IMR-90 (cell line): ENCODE results near the gene CIAO3.

ENCODE experiments used
- CEBPB ChIP-seq: IDR thresholded peaks from 2 replicates; pipeline ENCODE4 v1.6.1; 2012; ENCODE audit warnings: low read depth, low read length, improper control_type of control experiment
- CTCF ChIP-seq: conservative IDR thresholded peaks from 2 replicates; pipeline ENCODE4 v1.5.1; 2012; ENCODE audit warnings: mild to moderate bottlenecking, low read depth, low read length, improper control_type of control experiment
- MAFK ChIP-seq: IDR thresholded peaks from 2 replicates; pipeline ENCODE4 v1.6.1; 2012; ENCODE audit warnings: low read depth, low read length, improper control_type of control experiment
- MAZ ChIP-seq: IDR thresholded peaks from 2 replicates; pipeline ENCODE4 v1.6.1; 2012; ENCODE audit warnings: low read depth, mild to moderate bottlenecking, low read length, improper control_type of control experiment, moderate library complexity, borderline replicate concordance
- POLR2A ChIP-seq: IDR thresholded peaks from 2 replicates; pipeline ENCODE4 v1.6.1; 2012; ENCODE audit warnings: mild to moderate bottlenecking, low read depth, low read length
- RFX5 ChIP-seq: IDR thresholded peaks from 2 replicates; pipeline ENCODE4 v1.8.0; 2012; ENCODE audit warnings: low read depth, mild to moderate bottlenecking, low read length, moderate library complexity

GRCh38 chr16:716200-716568 is 24.6 kb downstream of the CIAO3 start:
- no peak for TF ChIP-seq CEBPB
- TF ChIP-seq POLR2A = no peak
- no peak for TF ChIP-seq CTCF
- TF ChIP-seq MAFK = no peak
- no peak for TF ChIP-seq MAZ
- no peak for TF ChIP-seq RFX5
